Renal cortex interstitium (tissue), 11 donors: Measurements from ENCODE around the gene CA12. TPM values are rescaled to one million over a fixed set of nuclear protein-coding genes. Genes with fewer than 3 reads are reported as not detected.

Experiments used
- DNase-seq, 11 donors: peaks; one replicate each; pipeline ENCODE4 v3.0.0-alpha.2; 2013; ENCODE audit warnings: low read depth in 9 of 11, low spot score in 4 of 11; ENCODE audit errors: extremely low read depth in 1 of 11
- polyA plus RNA-seq, 3 donors: library from polyadenylated mRNA; unstranded; fragments of 120-200 nt; gene quantifications; one replicate each; pipeline ENCODE4 v1.2.1, GENCODE V29; 2013; ENCODE audit not compliant: insufficient read length in 3 of 3

Gene CA12
- polyA plus RNA-seq, 3 donors = 95.1 to 153 (median 121) TPM

DNA sequence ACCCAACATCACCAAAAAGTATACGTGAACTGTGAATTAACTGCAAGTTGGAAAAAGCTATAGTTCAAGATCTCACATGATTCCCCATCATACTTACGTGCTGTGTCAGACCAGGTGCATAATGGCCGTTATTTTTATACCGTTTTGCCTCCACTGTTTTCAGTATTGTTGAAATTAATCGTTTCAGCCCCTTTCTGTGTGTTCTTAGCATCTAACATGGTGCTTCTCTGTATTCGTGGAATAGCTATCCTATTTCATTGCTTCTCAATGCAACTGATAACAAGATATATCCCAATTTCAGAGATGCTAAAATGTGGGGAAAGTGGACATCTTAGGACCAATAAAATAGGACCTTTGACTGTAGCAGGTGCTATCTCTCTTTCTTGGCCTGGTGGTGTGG, 13.7 kb downstream of the CA12 start:
- no peak for DNase-seq

DNA sequence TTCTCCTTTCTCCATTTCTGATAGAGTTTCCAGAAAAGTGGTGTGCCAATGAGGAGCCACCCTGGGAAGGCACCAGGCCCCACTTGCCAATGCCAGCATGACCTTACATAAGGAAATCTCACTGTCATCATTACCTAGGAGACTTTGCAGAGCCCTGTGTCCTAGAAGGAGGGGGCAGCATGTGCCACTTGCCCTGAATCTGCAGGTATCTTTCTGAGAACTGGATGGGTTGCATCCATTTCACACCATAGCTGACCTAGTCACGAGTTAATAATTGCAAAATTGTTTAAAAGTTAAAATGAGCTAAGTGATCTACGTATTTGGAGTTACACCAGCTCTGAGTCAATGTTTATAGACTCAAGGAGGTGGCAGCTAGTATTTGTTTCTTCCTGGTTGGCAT, 14.3 kb downstream of the CA12 start:
- no peak for DNase-seq

DNA sequence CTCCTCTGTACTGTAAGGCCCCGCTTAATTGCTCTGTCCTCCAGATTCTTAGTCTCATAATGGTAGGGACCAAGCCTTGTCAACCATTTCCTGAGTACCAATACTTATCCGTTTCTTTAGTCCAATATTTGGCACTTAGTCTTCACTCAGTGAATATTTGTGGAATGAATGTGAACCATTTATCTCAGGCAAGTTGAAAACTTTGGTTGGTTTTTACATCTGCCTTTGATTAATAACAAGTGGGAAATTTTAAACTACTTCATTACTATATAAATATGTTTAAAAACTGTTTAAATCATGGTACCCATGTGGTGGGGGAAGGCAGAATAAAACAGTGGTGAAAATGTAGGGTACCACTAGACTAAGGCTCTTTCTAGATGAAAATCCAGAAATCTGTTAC, 15.2 kb downstream of the CA12 start:
- DNase-seq = no peak

DNA sequence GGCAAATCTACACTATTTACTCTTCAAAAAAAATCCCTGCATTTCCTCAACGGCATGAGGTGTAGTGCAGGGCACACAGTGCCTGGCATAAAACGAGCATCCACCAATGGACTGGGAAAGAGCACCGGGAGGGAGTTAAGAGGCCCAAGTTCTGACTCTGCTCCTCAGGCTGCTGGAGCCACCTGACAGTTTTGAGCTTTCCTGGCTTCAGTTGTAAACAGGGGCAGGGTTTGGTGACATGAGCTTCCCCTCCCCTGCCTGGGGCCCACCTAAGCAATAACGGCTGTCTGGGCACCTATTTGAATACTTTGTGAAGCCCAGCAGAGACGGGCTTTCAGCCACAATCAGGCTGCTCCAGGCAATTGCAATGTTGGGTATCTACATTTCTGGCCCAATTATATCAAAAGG, 16.4 kb downstream of the CA12 start:
- no peak for DNase-seq

DNA sequence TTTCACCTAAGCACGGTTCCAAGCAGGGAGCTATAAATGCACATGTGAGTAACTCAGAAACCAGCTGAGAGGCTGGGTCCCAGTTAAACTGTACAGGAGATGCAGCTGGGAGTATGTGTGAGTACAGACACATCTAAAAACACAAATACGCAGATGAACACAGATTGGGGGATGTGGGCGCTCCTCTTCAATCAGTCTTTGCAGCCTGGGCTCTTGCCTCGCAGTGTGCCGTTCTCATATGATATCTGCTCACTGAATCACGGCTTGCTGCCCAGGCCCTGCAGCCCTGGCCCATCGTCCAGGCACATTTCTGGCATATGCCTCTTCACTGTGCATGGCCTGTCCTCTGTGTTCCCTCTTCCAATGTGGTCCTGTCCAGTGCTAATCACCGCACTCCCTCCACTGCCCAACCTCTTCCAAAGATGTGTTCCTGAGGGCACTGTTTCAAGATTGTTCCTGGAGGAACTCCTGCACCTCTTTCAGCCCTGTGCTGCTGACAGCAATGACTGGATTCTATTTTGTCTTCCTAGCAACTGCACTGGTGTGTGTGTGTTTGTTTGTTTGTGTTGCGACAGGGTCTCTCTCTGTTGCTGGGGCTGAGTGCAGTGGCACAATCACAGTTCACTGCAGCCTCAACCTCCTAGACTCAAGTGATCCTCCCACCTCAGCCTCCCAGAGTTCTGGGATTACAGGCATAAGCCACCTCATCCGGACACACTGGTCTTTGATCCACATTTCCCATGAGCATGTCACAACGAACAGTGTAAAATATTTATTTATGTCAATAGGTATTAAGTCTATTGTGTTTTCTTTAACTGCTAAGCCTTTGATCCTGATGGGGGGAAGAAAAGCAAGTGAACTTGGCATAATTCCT, 17.0 kb downstream of the CA12 start:
- no peak for DNase-seq

DNA sequence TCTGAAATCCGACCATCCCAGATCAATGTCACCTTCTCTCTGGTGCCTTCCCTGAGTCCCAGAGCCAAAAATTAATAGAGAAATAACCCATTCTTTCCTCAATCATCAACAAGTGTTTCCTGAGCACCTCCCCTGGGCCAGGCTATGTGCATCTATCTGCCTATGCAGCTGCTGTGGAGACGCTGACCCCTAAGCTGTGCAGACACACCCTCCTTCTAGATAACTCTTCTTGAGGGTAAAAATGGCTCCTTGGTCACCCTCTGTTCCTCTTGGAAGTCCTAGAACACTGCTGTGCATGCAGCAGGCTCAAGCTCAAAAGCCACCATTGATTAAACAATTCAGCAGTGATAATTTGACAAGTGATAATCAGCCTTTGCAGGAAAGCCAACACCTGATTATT, 18.4 kb downstream of the CA12 start:
- DNase-seq = no peak

DNA sequence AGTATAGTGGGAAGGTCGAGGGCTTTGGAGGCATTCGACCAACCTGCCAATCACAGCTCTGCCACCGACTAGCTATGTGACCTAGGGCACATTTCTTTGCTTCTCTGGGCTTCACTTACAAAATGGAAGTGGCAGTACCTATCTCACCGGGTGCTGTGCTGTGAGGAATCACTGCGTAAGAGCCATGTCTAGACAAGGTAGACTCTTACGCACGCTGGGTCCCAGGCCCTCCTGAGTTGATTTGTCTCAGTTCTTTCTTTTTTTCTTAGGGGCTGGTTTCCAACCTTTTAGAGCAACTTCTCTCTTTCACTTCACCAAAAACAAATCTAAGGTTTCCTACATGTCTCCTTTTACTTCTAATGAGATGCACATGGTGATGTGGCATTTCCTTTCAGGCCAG, 18.8 kb downstream of the CA12 start:
- DNase-seq = no peak

DNA sequence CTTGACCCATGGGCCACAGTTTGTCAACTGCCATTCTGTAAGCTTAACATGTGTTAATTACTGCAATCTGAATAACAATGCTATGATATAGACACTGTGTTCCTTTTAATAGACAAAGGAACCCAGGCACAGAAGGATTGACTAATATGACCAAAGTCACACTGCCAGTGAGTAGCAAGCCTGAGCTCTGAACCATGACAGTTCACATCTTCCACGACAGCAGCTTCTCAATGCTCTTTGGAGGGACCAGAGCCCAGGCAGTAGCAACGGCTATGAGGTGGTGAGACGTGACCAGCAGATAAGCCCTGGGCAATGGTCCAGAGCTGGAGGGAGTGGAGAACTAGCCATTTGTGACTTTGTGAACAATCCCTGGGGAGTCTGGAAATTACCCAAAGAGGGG, 19.4 kb downstream of the CA12 start:
- no peak for DNase-seq

DNA sequence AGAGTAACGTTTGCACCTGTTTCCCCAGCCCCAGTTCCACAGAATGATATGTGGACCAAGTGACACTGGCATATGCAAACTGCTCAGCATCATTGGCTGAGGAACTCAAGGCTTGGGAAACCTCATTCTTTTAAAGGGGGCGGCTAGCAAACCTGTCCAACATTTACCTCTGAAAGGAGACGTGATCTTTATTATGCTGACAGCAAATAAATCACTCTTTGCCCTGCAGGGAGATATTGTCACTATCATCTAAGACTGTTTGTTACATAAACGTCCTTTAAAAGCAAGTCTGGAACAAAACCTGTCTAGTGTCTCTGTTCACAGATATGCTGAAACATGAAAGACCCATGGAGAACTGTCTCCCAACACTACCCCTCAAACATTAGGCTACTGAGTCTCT, 21.5 kb downstream of the CA12 start:
- no peak for DNase-seq

DNA sequence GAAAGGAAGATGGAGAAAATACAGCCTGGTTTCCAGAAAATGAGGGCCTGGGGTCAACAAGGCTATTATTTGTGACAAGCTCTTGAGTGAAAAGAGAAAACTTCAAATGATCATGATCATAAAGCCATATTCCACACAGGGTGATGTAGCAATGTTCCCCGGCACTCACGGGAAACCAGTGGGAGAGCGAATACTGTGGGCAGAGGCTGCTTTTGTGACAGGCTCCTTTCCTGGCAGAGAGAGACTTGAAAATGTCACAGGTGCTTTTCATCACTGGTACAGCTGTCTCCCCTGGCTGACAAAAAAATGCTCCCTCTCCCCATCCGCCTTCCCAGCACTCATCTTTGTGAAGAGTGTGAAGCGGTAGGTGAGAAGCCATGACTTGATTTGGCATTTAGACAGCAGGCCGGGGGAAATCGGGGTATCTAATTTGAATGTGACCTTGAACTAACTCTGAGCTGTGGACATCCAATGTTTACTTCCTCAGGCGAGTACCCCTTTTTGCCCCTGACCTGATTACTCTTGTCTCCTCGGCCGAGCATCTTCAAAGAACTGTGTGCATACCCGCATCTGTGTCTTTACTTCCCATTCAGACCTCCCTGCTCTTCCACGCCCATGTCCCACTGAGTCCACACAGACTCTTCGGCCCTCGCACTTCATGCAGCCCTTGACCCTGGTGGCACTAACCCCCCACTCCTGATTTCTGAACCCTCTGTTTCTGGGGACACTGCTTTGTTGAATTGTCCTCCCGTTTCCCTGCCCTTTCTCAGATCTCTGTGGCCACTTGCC, 23.2 kb downstream of the CA12 start:
- no peak for DNase-seq

DNA sequence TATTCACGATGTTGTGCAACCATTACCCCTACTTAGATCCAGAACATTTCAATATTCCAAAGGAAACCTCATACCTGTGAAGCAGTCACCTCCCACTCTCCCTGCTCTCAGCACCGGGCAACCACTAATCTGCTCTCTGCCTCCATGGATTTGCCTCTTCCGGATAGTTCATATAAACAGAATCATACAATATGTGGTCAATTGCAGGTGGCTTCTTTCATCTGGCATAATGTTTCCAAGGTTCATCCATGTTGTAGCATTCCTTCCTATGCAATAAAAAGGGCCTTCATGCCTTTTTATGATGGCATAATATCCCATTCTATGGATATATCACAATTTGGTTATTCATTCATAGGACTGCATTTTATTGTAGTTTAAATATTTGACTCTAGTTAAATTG, 23.9 kb downstream of the CA12 start:
- DNase-seq = no peak

DNA sequence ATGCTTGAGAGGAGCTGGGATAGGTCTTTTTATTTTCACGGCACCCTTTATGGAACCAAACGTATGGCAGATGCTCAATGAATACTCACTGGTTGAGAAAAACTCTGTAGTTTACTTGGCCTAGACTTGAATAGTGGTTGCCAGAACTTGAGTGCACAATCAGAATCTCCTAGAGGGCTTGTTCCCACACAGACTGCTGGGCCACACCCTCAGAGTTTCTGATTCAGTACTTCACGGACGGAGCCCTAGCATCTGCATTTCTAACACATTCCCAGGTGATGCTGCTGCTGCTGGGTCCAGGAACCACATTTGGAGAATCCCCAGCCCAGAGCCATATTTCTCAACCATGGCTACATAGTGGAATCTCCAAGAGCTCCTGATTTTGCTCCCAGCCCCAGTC, 24.6 kb downstream of the CA12 start:
- no peak for DNase-seq

DNA sequence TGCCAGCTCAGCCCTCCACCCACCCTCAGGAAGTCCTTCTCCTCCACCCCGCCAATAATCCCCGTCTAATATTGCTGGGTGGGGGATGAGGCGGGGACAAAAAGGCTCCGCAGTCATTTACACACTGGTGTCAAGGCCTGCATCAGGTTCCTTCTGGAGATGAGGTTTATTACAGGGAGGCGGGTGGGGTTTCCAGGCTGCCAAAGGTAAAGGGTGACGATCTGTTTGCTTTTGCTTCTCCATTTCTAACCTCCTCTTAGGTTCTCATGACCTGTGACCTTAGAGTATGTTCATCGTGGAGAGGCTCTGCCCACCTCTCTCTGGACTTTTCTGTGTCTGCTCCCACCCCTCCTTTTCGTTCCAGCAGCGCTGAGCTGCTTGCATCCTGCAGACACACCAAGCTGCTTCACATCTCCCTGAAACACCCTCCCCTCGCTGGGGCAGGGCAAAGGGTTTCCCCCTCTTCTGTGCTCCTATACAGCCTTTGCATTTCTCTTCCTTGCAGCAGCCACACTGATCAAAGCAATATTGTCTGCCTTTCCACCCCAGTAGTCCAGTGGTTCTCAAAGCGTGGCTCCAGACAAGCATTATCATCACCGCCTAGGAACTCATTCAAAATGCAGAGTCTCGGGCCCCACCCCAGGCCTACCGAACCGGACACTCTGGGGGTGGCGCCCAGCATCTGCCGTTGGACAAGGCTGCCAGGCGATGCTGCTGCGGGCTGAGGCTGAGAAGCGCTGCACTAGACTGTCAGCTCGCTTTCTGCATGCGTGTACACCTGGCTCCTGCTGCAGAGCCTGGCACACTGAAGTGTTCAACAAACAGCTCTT, 26.6 kb downstream of the CA12 start:
- no peak for DNase-seq

DNA sequence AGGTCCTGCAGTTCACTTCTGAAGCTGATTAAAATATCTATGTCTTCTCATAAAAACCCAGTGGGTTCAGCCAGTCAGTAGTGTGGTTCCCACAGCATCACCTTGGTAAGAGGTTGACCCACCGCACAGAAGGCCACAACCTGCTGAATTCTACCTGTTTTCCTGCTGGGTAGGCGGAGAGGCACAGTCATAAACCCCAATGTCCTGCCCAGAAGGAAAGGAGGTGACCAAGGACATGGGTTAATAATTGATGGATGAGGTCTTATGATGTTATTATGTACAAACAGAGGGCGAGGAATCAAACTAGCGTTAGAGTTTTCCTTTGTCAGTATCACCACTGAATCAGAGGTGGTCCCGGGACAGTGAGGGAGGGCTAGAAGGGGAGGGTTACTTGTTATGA, 27.8 kb downstream of the CA12 start:
- DNase-seq = no peak

DNA sequence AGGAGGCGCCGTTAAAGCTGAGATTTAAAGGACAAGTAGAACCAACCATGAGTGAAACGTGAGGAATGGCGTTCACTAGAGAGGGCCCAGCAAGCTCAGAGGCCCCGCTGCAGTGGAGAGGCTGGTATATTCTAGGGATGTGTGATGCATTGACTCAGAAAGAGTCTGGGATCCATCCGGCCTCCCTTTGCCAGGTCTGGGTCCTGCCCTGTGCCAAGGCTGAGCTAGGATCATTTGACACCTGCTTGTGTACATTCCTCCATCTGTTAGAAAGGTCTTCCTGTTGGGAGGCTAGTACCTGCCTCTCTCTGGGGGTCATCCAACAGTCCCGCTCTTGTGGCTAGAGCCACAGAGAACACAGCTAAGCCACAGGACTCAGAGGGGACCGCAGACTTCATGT, 28.4 kb downstream of the CA12 start:
- DNase-seq = no peak

DNA sequence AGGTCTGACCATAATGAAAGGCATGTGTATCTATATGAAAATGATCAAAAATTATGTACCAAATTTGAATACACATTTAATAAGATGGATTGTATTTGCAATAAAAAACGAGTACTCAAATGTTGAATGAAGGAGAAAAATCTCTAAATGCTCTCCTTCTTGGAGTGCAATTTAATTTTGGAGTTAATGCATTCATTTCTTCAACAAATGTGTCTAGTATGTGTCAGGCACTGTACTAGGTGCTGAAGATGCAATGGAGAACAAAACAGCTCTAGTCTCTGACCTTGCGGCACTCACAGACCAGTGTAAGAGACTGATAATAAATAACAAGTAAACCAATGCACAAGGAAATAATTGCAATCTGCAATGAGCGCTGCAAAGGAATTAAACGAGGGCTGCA, 28.8 kb downstream of the CA12 start:
- no peak for DNase-seq

DNA sequence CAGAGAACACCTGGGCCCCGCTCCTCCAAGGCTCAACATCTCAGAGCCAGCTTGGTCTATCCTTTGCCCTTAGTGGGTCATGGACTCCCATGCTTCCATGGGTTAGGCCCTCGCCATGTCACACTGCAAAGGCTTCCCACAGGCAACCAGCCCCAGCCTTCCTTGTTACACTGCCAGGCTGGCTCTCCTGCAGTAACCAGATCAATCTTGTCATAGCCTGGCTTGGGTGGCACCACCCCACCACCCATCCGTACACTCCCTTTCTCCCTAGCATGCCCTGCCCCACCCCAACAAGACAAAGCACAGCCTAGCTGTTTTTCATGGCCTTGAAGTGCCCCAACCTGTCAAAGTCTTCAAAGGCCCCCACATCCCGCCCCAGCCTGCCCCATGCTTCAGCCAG, 30.5 kb downstream of the CA12 start:
- no peak for DNase-seq

DNA sequence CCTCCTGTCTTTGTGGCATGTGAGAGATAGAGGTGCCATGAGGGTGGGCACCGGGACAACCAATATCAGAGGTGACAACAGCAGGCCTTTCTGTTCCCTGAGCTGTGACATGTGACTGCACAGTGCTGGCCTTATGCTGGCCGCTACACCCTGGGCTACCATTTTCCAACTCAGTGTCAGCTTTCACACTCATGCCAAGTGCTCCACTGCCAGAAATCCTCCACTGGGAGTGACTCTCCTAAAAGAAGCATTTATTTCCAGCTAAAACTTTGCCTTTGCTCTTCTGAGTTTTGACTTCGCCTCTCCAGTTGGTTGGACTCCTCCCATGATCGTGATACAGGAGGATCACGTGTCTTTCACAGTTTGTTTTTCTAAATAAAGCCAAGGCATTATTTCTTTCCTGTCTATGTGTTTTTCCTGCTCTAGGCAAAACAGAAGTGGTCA, 31.4 kb downstream of the CA12 start:
- DNase-seq = no peak

DNA sequence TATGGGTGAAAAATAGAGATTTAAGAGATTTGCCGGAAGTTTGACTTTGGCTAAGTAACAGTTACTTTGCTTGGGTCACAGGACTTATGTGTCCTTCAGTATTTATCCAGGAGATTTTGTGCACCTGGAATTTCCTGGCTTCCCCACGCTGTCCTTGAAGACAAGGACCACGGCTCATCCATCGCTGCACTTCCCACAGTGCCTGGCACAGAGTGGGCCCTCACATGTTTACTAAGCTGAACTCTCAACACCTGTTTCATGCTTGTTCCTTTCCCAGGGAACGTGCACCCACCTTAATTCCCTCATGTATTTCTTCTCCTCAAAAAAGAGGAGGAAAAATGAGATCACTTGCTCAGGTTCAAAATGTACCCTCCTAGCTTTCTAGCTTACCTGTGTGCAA, 32.0 kb downstream of the CA12 start:
- no peak for DNase-seq

DNA sequence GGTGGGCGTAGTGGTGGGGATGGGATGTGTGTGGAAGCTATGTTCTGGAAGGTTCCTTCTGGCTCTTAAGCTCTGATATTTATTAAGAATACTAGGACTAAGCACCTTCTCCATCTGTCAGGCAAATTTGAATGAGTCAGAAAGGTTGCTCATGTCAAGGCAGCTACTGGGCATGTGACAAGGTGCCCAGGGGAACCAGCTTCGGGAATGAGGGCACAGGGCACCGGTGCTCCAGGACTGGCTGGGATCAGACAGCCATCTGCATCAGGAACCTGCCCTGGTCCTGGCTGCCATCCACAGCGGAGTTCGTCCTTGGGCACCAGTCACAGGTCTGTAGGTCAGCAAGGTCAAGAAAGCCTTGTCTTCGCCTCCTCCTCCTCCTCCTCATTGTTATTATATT, 32.5 kb downstream of the CA12 start:
- DNase-seq = no peak
